ENCODE measurements around the gene NKAPL. TPM values are rescaled to one million over a fixed set of nuclear protein-coding genes. Genes with fewer than 3 reads are reported as not detected.

NKAPL gene
- total RNA-seq, 1 experiment from 2014 or later = not detected

- Histone ChIP-seq H3K4me2 (ENCODE audit: low read length) (peak within 1 kb of the TSS; percentile 71), H3K27ac (ENCODE audit: low read depth, low read length) (peak within 1 kb of the TSS; percentile 23; the same call in 1 of the 2 replicates), H3K27me3 (ENCODE audit: insufficient read depth, low read length) (no peaks in the 10 kb centered on the region), H3K9me2 (ENCODE audit: insufficient read depth) (no peaks in the 10 kb centered on the region), H3K4me1 (ENCODE audit: control insufficient read depth in 1 of 2, insufficient read depth in 2 of 2, low read length in 2 of 2) (no peaks in the 10 kb centered on the region), H3K4me3 (replicated peaks in 1 of 2; ENCODE audit: low read depth in 1 of 2, low read length in 2 of 2) (peak within 1 kb of the TSS; percentile 56 to 59), H3K36me3 (ENCODE audit: control insufficient read depth in 1 of 2, insufficient read depth in 2 of 2, low read length in 2 of 2) (peaks cover 2 to 5% of the 10 kb centered on the region in 2 experiments; a peak in 2 of 4 replicates), H3K9me3 (ENCODE audit: control insufficient read depth in 1 of 2, insufficient read depth in 1 of 2, low read depth in 1 of 2, low read length in 2 of 2) (no peaks in the 10 kb centered on the region), H3K9ac (ENCODE audit: low read length) (peak within 1 kb of the TSS; percentile 50), H4K20me1 (ENCODE audit: insufficient read depth) (no peaks in the 10 kb centered on the region), H2AFZ (ENCODE audit: low read depth, low read length, poor library complexity, severe bottlenecking) (peak within 1 kb of the TSS; percentile 43), H3K79me2 (ENCODE audit: insufficient read depth, low read length) (no peaks in the 10 kb centered on the region)
- BruUV-seq (replicated peaks) = no TSS peak
- intact Hi-C loops (cut with micrococcal nuclease) = no loop called here
- ATAC-seq = peak; percentile 94
- ChIA-PET CTCF (no interaction called here), POLR2A (interaction anchor here (0.9 to 1.3 kb wide), 2 partner anchors 12 to 14 kb away, joined by 3 read pairs; partner anchors contain the start of gene ZSCAN26), RAD21 (ENCODE audit: low non-redundant PET in 1 of 2, low total read pairs in 2 of 2, uncharacterized antibody in 2 of 2, unreplicated experiment in 2 of 2) (no interaction called here)
- TF ChIP-seq POLR2AphosphoS5 (IDR thresholded peaks at IDR 0.05; ENCODE audit: low read depth, low read length) (peak; percentile 65), SIN3A (IDR thresholded peaks at IDR 0.05; ENCODE audit: low read depth) (no peak)
- peak; percentile 13 for DNase-seq (ENCODE audit: low read depth, low spot score)
Measured at GRCh38 chr6:28281288-28282064, 22.4 kb downstream of the NKAPL start, which contains the start of gene PGBD1. Gene PGBD1, plus strand, starts transcription at chr6:28281572. Its CDS starts 2,242 bp downstream, at chr6:28283814.

DNA sequence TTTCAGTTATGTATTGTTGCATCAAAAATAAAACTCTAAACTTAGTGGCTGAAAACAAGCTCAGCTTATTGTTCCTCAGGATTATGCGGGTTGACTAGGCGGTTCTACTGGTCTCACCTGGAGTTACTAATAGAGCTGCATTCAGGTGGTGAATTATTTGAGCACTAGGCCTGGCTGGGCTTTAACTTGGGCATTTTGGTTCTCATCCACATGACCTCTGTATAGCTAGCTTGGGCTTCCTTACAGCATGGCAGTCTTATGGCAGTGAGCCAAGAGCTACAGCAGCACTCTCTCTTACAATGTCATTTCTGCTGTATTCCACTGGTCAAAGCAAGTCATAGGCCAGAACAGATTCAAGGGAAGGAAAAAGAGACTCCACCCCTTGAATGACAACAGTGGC is 23.8 kb downstream of the NKAPL start:
- intact Hi-C loops (cut with micrococcal nuclease) = no loop called here
- ChIA-PET POLR2A (interaction anchor here (0.8 kb wide), 1 partner anchor 52 kb away, joined by 3 read pairs; no protein-coding TSS in a partner anchor), CTCF (no interaction called here), RAD21 (ENCODE audit: low non-redundant PET in 1 of 2, low total read pairs in 2 of 2, uncharacterized antibody in 2 of 2, unreplicated experiment in 2 of 2) (no interaction called here)
- Histone ChIP-seq H3K9me2 (ENCODE audit: insufficient read depth) (no peaks in the 10 kb centered on the region), H3K4me3 (replicated peaks in 1 of 2; ENCODE audit: low read depth in 1 of 2, low read length in 2 of 2) (no peak overlapping the region), H3K9ac (ENCODE audit: low read length) (no peak overlapping the region), H3K4me1 (ENCODE audit: control insufficient read depth in 1 of 2, insufficient read depth in 2 of 2, low read length in 2 of 2) (no peaks in the 10 kb centered on the region), H3K4me2 (ENCODE audit: low read length) (no peak overlapping the region), H3K27me3 (ENCODE audit: insufficient read depth, low read length) (no peaks in the 10 kb centered on the region), H4K20me1 (ENCODE audit: insufficient read depth) (no peaks in the 10 kb centered on the region), H2AFZ (ENCODE audit: low read depth, low read length, poor library complexity, severe bottlenecking) (no peak overlapping the region), H3K79me2 (ENCODE audit: insufficient read depth, low read length) (no peaks in the 10 kb centered on the region), H3K27ac (ENCODE audit: low read depth, low read length) (no peak overlapping the region), H3K36me3 (ENCODE audit: control insufficient read depth in 1 of 2, insufficient read depth in 2 of 2, low read length in 2 of 2) (peaks cover 2 to 4% of the 10 kb centered on the region in 2 experiments; a peak in 1 of 4 replicates), H3K9me3 (ENCODE audit: control insufficient read depth in 1 of 2, insufficient read depth in 1 of 2, low read depth in 1 of 2, low read length in 2 of 2) (no peaks in the 10 kb centered on the region)
- TF ChIP-seq YY1 (IDR thresholded peaks at IDR 0.05; ENCODE audit: extremely low read depth, insufficient replicate concordance, low read depth, low read length) = peak; percentile 22
- no peak for TF ChIP-seq MAX (IDR thresholded peaks at IDR 0.05)
- ATAC-seq (no peak), DNase-seq (ENCODE audit: low read depth, low spot score) (no peak)
- no TSS peak for BruUV-seq (replicated peaks)

All from HCT116 (cell line).